RWPE1 (cell line): Measurements from ENCODE around the gene MAGED2.
A peak's percentile ranks its signal among the peaks of the same experiment; 100 is the strongest.
"Not testable (repeated sequence)": the region's sequence is repeated elsewhere in the genome, so short reads cannot be mapped to it uniquely, and the experiment has no call there.

Experiments
- CTCF ChIA-PET: fragments of 350-600 bp; sonication (Branson Sonifier 250); formaldehyde crosslinking; extraction: SDS; loops from one replicate; lab custom pipeline; 2021; lab: Yijun Ruan, JAX
- POLR2A ChIA-PET: fragments of 400-600 bp; formaldehyde crosslinking; extraction: SDS; loops from one replicate; lab custom pipeline; 2020; ENCODE audit warnings: antibody characterized with exemption; ENCODE audit not compliant: low non-redundant PET; lab: Yijun Ruan, JAX
- DNase-seq: peaks from one replicate; pipeline ENCODE4 v3.0.0; 2012; ENCODE audit warnings: low spot score
- H3K27ac ChIP-seq: fragments of 450-650 bp; 2 replicates; pipeline ENCODE4 v1.5.1; 2017
- CTCF ChIP-seq: fragments of 450-650 bp; conservative IDR thresholded peaks from 2 replicates; pipeline ENCODE4 v1.5.1; 2017; ENCODE audit warnings: low read depth, mild to moderate bottlenecking

MAGED2 gene

GRCh38 chrX:54807524-54808108 is at the start of gene MAGED2:
Gene MAGED2 (plus strand): TSS chrX:54807745. CDS start chrX:54809332, 1,587 bp downstream.
- TF ChIP-seq CTCF, result no peak
- ChIA-PET POLR2A (no interaction called here), CTCF (no interaction called here)
- DNase-seq, result no peak
- peak within 1 kb of the TSS; percentile 81 for H3K27ac ChIP-seq

GRCh38 chrX:54758114-54759055 is 49.2 kb upstream of the MAGED2 start:
- no peak for DNase-seq
- ChIA-PET CTCF (no interaction called here), POLR2A (no interaction called here)
- H3K27ac ChIP-seq, result no peak overlapping the region
- no peak for TF ChIP-seq CTCF

- POLR2A ChIA-PET, H3K27ac ChIP-seq, CTCF ChIA-PET, DNase-seq: not testable (repeated sequence)
These were observed 33.0 kb upstream of the MAGED2 start for GRCh38 chrX:54774391-54775094.

GRCh38 chrX:54776061-54776460 is 31.5 kb upstream of the MAGED2 start:
- ChIA-PET POLR2A (no interaction called here), CTCF (no interaction called here)
- H3K27ac ChIP-seq, result no peak overlapping the region
- no peak for TF ChIP-seq CTCF
- DNase-seq, result no peak

- DNase-seq, result no peak
- no peak for TF ChIP-seq CTCF
- ChIA-PET CTCF (no interaction called here), POLR2A (no interaction called here)
- H3K27ac ChIP-seq, result no peak overlapping the region
These were observed 30.4 kb upstream of the MAGED2 start for GRCh38 chrX:54776987-54777672.

GRCh38 chrX:54785901-54786300 is 21.6 kb upstream of the MAGED2 start:
- no peak for DNase-seq
- ChIA-PET CTCF (no interaction called here), POLR2A (no interaction called here)
- H3K27ac ChIP-seq, result no peak overlapping the region
- TF ChIP-seq CTCF, result no peak
